OCI-LY1 (cell line): Measurements from ENCODE around the gene TMEM130.
"Not testable (repeated sequence)": the region's sequence is repeated elsewhere in the genome, so short reads cannot be mapped to it uniquely, and the experiment has no call there.

Experiments used
- H2AFZ ChIP-seq: fragments of 200-600 bp; sonication (generic), shearing (Covaris generic); 2 replicates; pipeline ENCODE4 v1.6.0; 2014; ENCODE audit warnings: antibody characterized with exemption, mild to moderate bottlenecking, low read length
- H3F3A ChIP-seq: fragments of 200-600 bp; sonication (generic), shearing (Covaris generic); 2 replicates; pipeline ENCODE4 v1.6.0; 2014; ENCODE audit warnings: mild to moderate bottlenecking, antibody characterized with exemption, low read length, moderate library complexity; ENCODE audit not compliant: insufficient read depth
- H3K27ac ChIP-seq: fragments of 200-600 bp; sonication (generic); 2 replicates; pipeline ENCODE4 v1.5.1; 2014; ENCODE audit warnings: low read length, mixed run types, mild to moderate bottlenecking, low read depth; ENCODE audit not compliant: poor library complexity, severe bottlenecking
- H3K27me3 ChIP-seq: fragments of 200-600 bp; sonication (generic); 2 replicates; pipeline ENCODE4 v1.6.0; 2014; ENCODE audit warnings: antibody characterized with exemption, mild to moderate bottlenecking, low read length, moderate library complexity; ENCODE audit not compliant: insufficient read depth
- H3K36me3 ChIP-seq: fragments of 200-600 bp; sonication (generic); 2 replicates; pipeline ENCODE4 v1.6.1; 2014; ENCODE audit warnings: mild to moderate bottlenecking, antibody characterized with exemption, low read length, moderate library complexity, mixed read lengths; ENCODE audit not compliant: insufficient read depth
- H3K4me1 ChIP-seq: fragments of 200-600 bp; sonication (generic); 2 replicates; pipeline ENCODE4 v1.5.1; 2014; ENCODE audit warnings: mild to moderate bottlenecking, low read length, moderate library complexity; ENCODE audit not compliant: insufficient read depth, severe bottlenecking
- H3K4me2 ChIP-seq: fragments of 200-600 bp; sonication (generic), shearing (Covaris generic); 2 replicates; pipeline ENCODE4 v1.6.1; 2014; ENCODE audit warnings: low read length
- H3K4me3 ChIP-seq: fragments of 200-600 bp; sonication (generic); 2 replicates; pipeline ENCODE4 v1.5.1; 2014; ENCODE audit warnings: low read length, low read depth, mild to moderate bottlenecking, mixed read lengths; ENCODE audit not compliant: poor library complexity, severe bottlenecking
- H3K79me2 ChIP-seq: fragments of 200-600 bp; shearing (Covaris generic); 2 replicates; pipeline ENCODE4 v1.6.1; 2016; ENCODE audit warnings: mixed run types, low read length, mixed read lengths; ENCODE audit not compliant: insufficient read depth
- H3K9ac ChIP-seq: fragments of 200-600 bp; sonication (generic), shearing (Covaris generic); 2 replicates; pipeline ENCODE4 v1.6.1; 2014; ENCODE audit warnings: mild to moderate bottlenecking, low read length, mixed read lengths
- H3K9me2 ChIP-seq: fragments of 200-600 bp; sonication (generic), shearing (Covaris generic); 2 replicates; pipeline ENCODE4 v1.6.1; 2014; ENCODE audit warnings: low read depth, mild to moderate bottlenecking, low read length, mixed read lengths
- H3K9me3 ChIP-seq: fragments of 200-600 bp; shearing (Covaris generic); 2 replicates; pipeline ENCODE4 v1.6.1; 2014; ENCODE audit warnings: low read length, mixed read lengths
- H4K20me1 ChIP-seq: fragments of 200-600 bp; sonication (generic), shearing (Covaris generic); 2 replicates; pipeline ENCODE4 v1.6.0; 2016; ENCODE audit warnings: mild to moderate bottlenecking, low read length; ENCODE audit not compliant: insufficient read depth
- EZH2 ChIP-seq: fragments of 200-600 bp; sonication (generic), shearing (Covaris generic); IDR thresholded peaks from 2 replicates; pipeline ENCODE4 v1.8.0; 2017; ENCODE audit warnings: borderline replicate concordance, mixed run types, mild to moderate bottlenecking, antibody characterized with exemption, low read length, moderate library complexity, mixed read lengths
- TF ChIP-seq, protein P1 (sequence below): fragments of 200-600 bp; sonication (generic), shearing (Covaris generic); IDR thresholded peaks from 2 replicates; pipeline ENCODE4 v1.5.1; 2017; ENCODE audit warnings: mild to moderate bottlenecking, antibody characterized with exemption, low read length, moderate library complexity, mixed read lengths

TMEM130 gene

DNA sequence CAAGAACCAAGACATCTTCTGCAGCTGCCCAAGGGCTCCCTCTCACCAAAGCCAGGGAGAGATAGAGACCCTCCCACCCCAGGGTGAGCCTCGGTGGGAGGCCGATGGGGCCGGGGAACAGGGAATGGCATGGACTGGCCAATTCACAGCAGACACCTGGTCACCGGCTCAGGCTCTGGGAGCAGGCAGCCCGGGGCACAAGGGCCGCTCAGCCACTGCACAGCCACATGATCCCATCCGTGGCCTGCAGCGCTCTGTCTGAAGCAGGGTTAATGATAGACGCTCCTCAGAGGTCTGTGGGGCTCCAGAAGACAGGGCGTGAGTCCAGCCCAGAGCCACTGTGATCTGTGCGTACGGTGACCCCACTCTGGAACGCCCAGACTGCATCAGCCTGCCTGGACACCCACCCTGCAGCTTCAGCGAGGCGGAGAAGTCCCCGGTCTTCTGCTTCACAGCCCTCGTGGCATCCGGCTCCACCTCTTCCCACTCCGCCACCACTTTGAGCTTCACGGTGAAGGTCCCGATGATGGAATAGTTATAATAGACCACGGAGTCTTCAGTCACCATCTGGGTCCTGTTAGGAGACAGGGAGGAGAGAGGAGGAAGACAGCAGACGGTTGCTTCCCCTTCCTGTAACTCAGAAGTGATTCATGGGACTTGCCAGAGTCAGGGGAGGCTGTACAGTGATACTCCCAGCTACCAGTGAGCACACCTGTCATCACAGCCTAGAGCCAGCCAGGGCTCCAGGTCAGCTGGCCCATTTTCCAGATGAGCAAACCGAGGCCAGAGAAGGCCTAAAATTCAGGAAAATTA lies 14.0 kb downstream of the TMEM130 start:
- TF ChIP-seq, protein P1, sequence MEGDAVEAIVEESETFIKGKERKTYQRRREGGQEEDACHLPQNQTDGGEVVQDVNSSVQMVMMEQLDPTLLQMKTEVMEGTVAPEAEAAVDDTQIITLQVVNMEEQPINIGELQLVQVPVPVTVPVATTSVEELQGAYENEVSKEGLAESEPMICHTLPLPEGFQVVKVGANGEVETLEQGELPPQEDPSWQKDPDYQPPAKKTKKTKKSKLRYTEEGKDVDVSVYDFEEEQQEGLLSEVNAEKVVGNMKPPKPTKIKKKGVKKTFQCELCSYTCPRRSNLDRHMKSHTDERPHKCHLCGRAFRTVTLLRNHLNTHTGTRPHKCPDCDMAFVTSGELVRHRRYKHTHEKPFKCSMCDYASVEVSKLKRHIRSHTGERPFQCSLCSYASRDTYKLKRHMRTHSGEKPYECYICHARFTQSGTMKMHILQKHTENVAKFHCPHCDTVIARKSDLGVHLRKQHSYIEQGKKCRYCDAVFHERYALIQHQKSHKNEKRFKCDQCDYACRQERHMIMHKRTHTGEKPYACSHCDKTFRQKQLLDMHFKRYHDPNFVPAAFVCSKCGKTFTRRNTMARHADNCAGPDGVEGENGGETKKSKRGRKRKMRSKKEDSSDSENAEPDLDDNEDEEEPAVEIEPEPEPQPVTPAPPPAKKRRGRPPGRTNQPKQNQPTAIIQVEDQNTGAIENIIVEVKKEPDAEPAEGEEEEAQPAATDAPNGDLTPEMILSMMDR = no peak
- TF ChIP-seq EZH2 = no peak
- no peak overlapping the region for H3K4me2 ChIP-seq
- no peaks in the 10 kb centered on the region for H3K9me3 ChIP-seq

DNA sequence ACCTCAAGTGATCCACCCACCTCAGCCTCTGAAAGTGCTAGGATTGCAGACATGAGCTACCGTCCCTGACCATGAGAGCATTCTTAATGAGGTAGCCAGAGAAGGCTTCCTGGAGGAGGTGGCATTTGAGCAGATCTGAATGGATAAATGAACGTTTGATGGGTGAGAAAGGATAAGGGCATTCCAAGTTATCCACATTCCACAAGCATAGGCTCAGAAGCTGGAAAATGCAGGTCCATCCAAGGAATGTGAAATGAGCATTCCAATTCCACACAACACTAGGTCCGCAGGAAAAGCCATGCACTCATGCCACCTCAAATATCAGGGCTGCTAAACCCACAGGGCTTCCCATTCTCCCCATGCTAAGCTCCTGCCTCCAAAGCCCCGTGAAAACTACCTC lies 17.0 kb downstream of the TMEM130 start:
- Histone ChIP-seq H3K9ac (no peak overlapping the region), H3K9me2 (no peaks in the 10 kb centered on the region), H3K27ac (no peak overlapping the region), H3K4me2 (no peak overlapping the region), H4K20me1 (no peaks in the 10 kb centered on the region), H3K4me1 (no peaks in the 10 kb centered on the region), H3K36me3 (no peaks in the 10 kb centered on the region), H3K27me3 (peaks cover 18% of the 10 kb centered on the region; the same call in 1 of the 2 replicates), H3F3A (no peaks in the 10 kb centered on the region), H3K9me3 (no peaks in the 10 kb centered on the region), H3K4me3 (no peak overlapping the region), H2AFZ (no peak overlapping the region), H3K79me2 (no peaks in the 10 kb centered on the region)
- TF ChIP-seq, protein P1 = no peak
- TF ChIP-seq EZH2 = no peak

More for the DNA sequence above, 14.0 kb downstream of the TMEM130 start:
- Histone ChIP-seq H3K4me3 (no peak overlapping the region), H3K27me3 (peaks cover 7% of the 10 kb centered on the region; the same call in 1 of the 2 replicates), H3K9me2 (no peaks in the 10 kb centered on the region), H3F3A (no peaks in the 10 kb centered on the region), H3K79me2 (no peaks in the 10 kb centered on the region), H3K36me3 (no peaks in the 10 kb centered on the region), H3K9ac (no peak overlapping the region), H3K27ac (no peak overlapping the region), H4K20me1 (no peaks in the 10 kb centered on the region), H3K4me1 (no peaks in the 10 kb centered on the region), H2AFZ (no peak overlapping the region)

DNA sequence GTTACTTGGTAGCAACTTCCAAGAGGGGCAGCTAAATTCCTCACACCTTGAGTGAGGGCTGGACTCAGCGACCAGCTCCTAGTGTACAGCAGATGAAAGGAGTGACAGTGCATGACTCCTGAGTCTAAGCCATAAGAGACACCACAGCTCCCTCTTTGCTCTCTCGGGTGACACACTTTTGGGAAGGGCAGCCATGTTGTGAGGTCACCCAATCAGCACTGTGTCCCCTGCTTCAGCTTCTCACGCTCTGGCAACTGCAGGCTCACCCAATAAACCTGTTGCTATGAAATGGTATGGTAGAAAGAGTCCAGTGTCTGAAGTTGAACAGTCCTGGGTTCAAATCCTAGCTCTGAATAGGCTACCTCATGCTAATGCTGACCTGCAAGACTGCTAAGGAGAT lies 20.9 kb downstream of the TMEM130 start:
- Histone ChIP-seq H3K27ac (no peak overlapping the region), H3K79me2 (no peaks in the 10 kb centered on the region), H3K36me3 (no peaks in the 10 kb centered on the region), H3K9me3 (no peaks in the 10 kb centered on the region), H3K27me3 (peaks cover 18% of the 10 kb centered on the region), H3K4me2 (no peak overlapping the region), H3K4me3 (no peak overlapping the region), H3K4me1 (no peaks in the 10 kb centered on the region), H3F3A (no peaks in the 10 kb centered on the region), H2AFZ (no peak overlapping the region), H3K9me2 (no peaks in the 10 kb centered on the region), H3K9ac (no peak overlapping the region), H4K20me1 (no peaks in the 10 kb centered on the region)
- TF ChIP-seq EZH2 = no peak
- TF ChIP-seq, protein P1 = no peak

DNA sequence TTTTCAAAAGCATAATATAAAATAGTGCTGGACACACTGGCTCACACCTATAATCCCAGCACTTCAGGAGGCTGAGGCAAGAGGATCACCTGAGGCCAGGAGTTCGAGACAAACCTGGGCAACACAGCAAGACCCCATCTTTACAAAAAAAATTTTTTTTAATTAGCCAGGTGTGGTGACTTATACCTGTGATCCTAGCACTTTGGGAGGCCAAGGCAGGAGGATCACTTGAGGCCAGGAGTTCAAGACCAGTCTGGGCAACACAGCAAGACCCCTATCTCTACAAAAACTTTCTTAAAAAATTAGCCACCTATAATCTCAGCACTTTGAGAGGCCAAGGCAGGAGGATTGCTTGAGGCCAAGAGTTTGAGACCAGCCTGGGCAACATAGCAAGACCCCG lies 27.3 kb downstream of the TMEM130 start:
- not testable (repeated sequence) for H3K4me1 ChIP-seq, H3K79me2 ChIP-seq, H3K27ac ChIP-seq, H3K36me3 ChIP-seq, H2AFZ ChIP-seq, H3K9ac ChIP-seq, H3K4me3 ChIP-seq, H3K9me3 ChIP-seq, H4K20me1 ChIP-seq, H3K4me2 ChIP-seq, H3K27me3 ChIP-seq, H3K9me2 ChIP-seq, H3F3A ChIP-seq
